ENCODE data around the gene AVPI1. TPM values are rescaled to one million over a fixed set of nuclear protein-coding genes. Genes with fewer than 3 reads are reported as not detected.

Gene AVPI1
- total and polyA plus RNA-seq, 2 experiments from 2014 or later = 7.4 to 7.6 TPM

GRCh38 chr10:97627731-97628130 is 59.3 kb downstream of the AVPI1 start (continued):
- TF ChIP-seq REST (IDR thresholded peaks at IDR 0.05; ENCODE audit: unreplicated experiment) (no peak), POLR2AphosphoS5 (IDR thresholded peaks at IDR 0.05; ENCODE audit: low read depth) (no peak)

Other genes with a start within 250 kb of the AVPI1 start
- 63.6 and 66.3 TPM in 2 replicates for gene EXOSC1, start 241.2 kb downstream of the AVPI1 start, total RNA-seq (2014; rRNA removed; shearing (Covaris generic))
- gene EXOSC1, start 241.2 kb downstream of the AVPI1 start, polyA plus RNA-seq (2016; fragmentation: Nextera tagmentation; extraction: Ambion mirVana) = 127 and 131 TPM in 2 replicates
- gene ZDHHC16, start 241.1 kb downstream of the AVPI1 start, total RNA-seq (2014; rRNA removed; shearing (Covaris generic)) = 58.1 and 58.2 TPM in 2 replicates
- gene ZDHHC16, start 241.1 kb downstream of the AVPI1 start, polyA plus RNA-seq (2016; fragmentation: Nextera tagmentation; extraction: Ambion mirVana) = 33.3 and 35.1 TPM in 2 replicates
- 221 and 252 TPM in 2 replicates for gene MMS19, start 188.8 kb downstream of the AVPI1 start, total RNA-seq (2014; rRNA removed; shearing (Covaris generic))
- 74.7 and 81.5 TPM in 2 replicates for gene MMS19, start 188.8 kb downstream of the AVPI1 start, polyA plus RNA-seq (2016; fragmentation: Nextera tagmentation; extraction: Ambion mirVana)
- gene UBTD1, start 188.3 kb downstream of the AVPI1 start, total RNA-seq (2014; rRNA removed; shearing (Covaris generic)) = 21.5 and 29.0 TPM in 2 replicates
- 17.3 and 20.4 TPM in 2 replicates for gene UBTD1, start 188.3 kb downstream of the AVPI1 start, polyA plus RNA-seq (2016; fragmentation: Nextera tagmentation; extraction: Ambion mirVana)
- not detected in 2 replicates for gene ANKRD2, start 114.5 kb downstream of the AVPI1 start, total RNA-seq (2014; rRNA removed; shearing (Covaris generic))
- not detected in 2 replicates for gene ANKRD2, start 114.5 kb downstream of the AVPI1 start, polyA plus RNA-seq (2016; fragmentation: Nextera tagmentation; extraction: Ambion mirVana)
- gene HOGA1, start 102.9 kb downstream of the AVPI1 start, total RNA-seq (2014; rRNA removed; shearing (Covaris generic)) = not detected in 2 replicates
- gene HOGA1, start 102.9 kb downstream of the AVPI1 start, polyA plus RNA-seq (2016; fragmentation: Nextera tagmentation; extraction: Ambion mirVana) = 0.15 TPM in 1 of 2 replicates, not detected in the other
- gene C10orf62, start 97.5 kb downstream of the AVPI1 start, total RNA-seq (2014; rRNA removed; shearing (Covaris generic)) = not detected in 2 replicates
- gene C10orf62, start 97.5 kb downstream of the AVPI1 start, polyA plus RNA-seq (2016; fragmentation: Nextera tagmentation; extraction: Ambion mirVana) = not detected in 2 replicates
- gene MORN4, start 53.7 kb downstream of the AVPI1 start, total RNA-seq (2014; rRNA removed; shearing (Covaris generic)) = 9.0 and 17.6 TPM in 2 replicates
- 49.5 and 50.0 TPM in 2 replicates for gene MORN4, start 53.7 kb downstream of the AVPI1 start, polyA plus RNA-seq (2016; fragmentation: Nextera tagmentation; extraction: Ambion mirVana)
- 23.3 and 29.2 TPM in 2 replicates for gene PI4K2A, start 46.6 kb downstream of the AVPI1 start, total RNA-seq (2014; rRNA removed; shearing (Covaris generic))
- gene PI4K2A, start 46.6 kb downstream of the AVPI1 start, polyA plus RNA-seq (2016; fragmentation: Nextera tagmentation; extraction: Ambion mirVana) = 8.1 and 8.6 TPM in 2 replicates
- 19.3 and 23.7 TPM in 2 replicates for gene MARVELD1, start 26.5 kb upstream of the AVPI1 start, total RNA-seq (2014; rRNA removed; shearing (Covaris generic))
- gene MARVELD1, start 26.5 kb upstream of the AVPI1 start, polyA plus RNA-seq (2016; fragmentation: Nextera tagmentation; extraction: Ambion mirVana) = 7.3 and 8.7 TPM in 2 replicates
- gene ZFYVE27, start 49.9 kb upstream of the AVPI1 start, total RNA-seq (2014; rRNA removed; shearing (Covaris generic)) = 20.7 and 25.8 TPM in 2 replicates
- gene ZFYVE27, start 49.9 kb upstream of the AVPI1 start, polyA plus RNA-seq (2016; fragmentation: Nextera tagmentation; extraction: Ambion mirVana) = 13.3 and 15.0 TPM in 2 replicates
- 3.5 and 5.1 TPM in 2 replicates for gene SFRP5, start 84.8 kb upstream of the AVPI1 start, total RNA-seq (2014; rRNA removed; shearing (Covaris generic))
- 2.4 and 3.4 TPM in 2 replicates for gene SFRP5, start 84.8 kb upstream of the AVPI1 start, polyA plus RNA-seq (2016; fragmentation: Nextera tagmentation; extraction: Ambion mirVana)
- gene GOLGA7B, start 162.6 kb upstream of the AVPI1 start, total RNA-seq (2014; rRNA removed; shearing (Covaris generic)) = 0.14 and 0.16 TPM in 2 replicates
- gene GOLGA7B, start 162.6 kb upstream of the AVPI1 start, polyA plus RNA-seq (2016; fragmentation: Nextera tagmentation; extraction: Ambion mirVana) = 0.15 TPM in 1 of 2 replicates, not detected in the other

Measured in GM23338 (cell line).